Measurements from ENCODE around the gene CHCHD1. TPM values are rescaled to one million over a fixed set of nuclear protein-coding genes. Genes with fewer than 3 reads are reported as not detected.
A peak's percentile ranks its signal among the peaks of the same experiment; 100 is the strongest.
"Not testable (repeated sequence)": the region's sequence is repeated elsewhere in the genome, so short reads cannot be mapped to it uniquely, and the experiment has no call there.

Gene CHCHD1
- total RNA-seq, 1 experiment from 2014 or later = 19.5 TPM

DNA sequence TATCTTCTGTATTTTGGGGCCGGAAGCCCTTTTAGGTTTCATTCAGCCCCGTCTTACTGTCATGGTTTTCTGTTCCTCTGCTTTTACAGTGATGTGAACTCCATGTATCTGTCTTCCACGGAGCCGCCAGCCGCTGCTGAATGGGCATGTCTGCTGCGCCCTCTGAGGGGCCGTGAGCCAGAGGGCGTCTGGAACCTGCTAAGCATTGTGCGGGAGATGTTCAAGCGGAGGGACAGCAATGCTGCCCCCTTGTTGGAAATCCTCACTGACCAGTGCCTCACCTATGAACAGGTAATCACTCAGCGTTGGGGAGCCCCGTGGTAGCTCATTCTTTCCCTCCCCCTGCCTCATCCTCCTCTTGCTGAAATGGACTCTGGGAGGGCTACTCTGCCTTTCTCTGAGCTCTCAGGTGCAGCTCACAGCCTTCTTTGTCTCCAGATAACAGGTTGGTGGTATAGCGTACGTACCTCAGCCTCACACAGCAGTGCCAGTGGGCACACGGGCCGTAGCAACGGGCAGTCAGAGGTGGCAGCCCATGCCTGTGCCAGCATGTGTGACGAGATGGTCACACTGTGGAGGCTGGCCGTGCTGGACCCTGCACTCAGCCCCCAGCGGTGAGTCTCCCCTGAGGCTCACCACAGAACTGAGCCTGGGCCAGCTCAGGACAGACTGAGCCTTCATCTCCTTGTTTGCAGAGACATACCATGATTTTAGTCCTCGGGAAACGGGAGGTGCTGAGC, 9.2 kb downstream of the CHCHD1 start:
- no TSS peak for BruUV-seq (replicated peaks)
- Mint-ChIP-seq H3K4me3 (ENCODE audit: unreplicated experiment) (no peak overlapping the region), H3K36me3 (ENCODE audit: insufficient read depth, unreplicated experiment) (peaks cover 68% of the 10 kb centered on the region), H3K4me1 (ENCODE audit: insufficient read depth, unreplicated experiment) (no peaks in the 10 kb centered on the region), H3K27me3 (ENCODE audit: insufficient read depth, unreplicated experiment) (no peaks in the 10 kb centered on the region), H3K27ac (ENCODE audit: low read depth, unreplicated experiment) (no peak overlapping the region), H3K9me3 (ENCODE audit: unreplicated experiment) (no peaks in the 10 kb centered on the region)
- CTCF ChIA-PET = no interaction called here
- intact Hi-C loops (cut with micrococcal nuclease) = no loop called here
- POLR2A ChIA-PET = interaction anchor here (1.7 to 2.4 kb wide), 2 partner anchors 10 to 18 kb away, joined by 4 to 5 read pairs; partner anchors contain the start of gene CHCHD1
- DNase-seq (ENCODE audit: unreplicated experiment) = no peak
- TF ChIP-seq, protein P1, sequence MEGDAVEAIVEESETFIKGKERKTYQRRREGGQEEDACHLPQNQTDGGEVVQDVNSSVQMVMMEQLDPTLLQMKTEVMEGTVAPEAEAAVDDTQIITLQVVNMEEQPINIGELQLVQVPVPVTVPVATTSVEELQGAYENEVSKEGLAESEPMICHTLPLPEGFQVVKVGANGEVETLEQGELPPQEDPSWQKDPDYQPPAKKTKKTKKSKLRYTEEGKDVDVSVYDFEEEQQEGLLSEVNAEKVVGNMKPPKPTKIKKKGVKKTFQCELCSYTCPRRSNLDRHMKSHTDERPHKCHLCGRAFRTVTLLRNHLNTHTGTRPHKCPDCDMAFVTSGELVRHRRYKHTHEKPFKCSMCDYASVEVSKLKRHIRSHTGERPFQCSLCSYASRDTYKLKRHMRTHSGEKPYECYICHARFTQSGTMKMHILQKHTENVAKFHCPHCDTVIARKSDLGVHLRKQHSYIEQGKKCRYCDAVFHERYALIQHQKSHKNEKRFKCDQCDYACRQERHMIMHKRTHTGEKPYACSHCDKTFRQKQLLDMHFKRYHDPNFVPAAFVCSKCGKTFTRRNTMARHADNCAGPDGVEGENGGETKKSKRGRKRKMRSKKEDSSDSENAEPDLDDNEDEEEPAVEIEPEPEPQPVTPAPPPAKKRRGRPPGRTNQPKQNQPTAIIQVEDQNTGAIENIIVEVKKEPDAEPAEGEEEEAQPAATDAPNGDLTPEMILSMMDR (IDR thresholded peaks at IDR 0.05; ENCODE audit: unreplicated experiment) = no peak

DNA sequence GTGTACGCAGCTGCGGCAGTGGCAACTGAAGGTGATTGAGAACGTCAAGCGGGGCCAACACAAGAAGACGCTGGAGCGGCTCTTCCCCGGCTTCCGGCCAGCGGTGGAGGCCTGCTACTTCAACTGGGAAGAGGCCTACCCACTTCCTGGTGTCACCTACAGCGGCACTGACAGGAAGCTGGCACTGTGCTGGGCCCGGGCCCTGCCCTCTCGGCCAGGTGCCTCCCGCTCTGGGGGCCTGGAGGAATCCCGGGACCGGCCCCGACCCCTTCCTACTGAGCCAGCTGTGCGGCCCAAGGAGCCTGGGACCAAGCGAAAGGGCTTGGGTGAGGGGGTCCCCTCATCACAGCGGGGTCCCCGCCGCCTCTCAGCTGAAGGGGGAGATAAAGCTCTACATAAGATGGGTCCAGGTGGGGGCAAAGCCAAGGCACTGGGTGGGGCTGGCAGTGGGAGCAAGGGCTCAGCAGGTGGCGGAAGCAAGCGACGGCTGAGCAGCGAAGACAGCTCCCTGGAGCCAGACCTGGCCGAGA, 10.1 kb downstream of the CHCHD1 start:
- Mint-ChIP-seq H3K4me1 (ENCODE audit: insufficient read depth, unreplicated experiment) (no peaks in the 10 kb centered on the region), H3K36me3 (ENCODE audit: insufficient read depth, unreplicated experiment) (peaks cover 70% of the 10 kb centered on the region), H3K9me3 (ENCODE audit: unreplicated experiment) (no peaks in the 10 kb centered on the region), H3K4me3 (ENCODE audit: unreplicated experiment) (no peak overlapping the region), H3K27ac (ENCODE audit: low read depth, unreplicated experiment) (no peak overlapping the region), H3K27me3 (ENCODE audit: insufficient read depth, unreplicated experiment) (no peaks in the 10 kb centered on the region)
- BruUV-seq (replicated peaks) = no TSS peak
- CTCF ChIA-PET = no interaction called here
- POLR2A ChIA-PET = interaction anchor here (2.4 kb wide), 1 partner anchor 18 kb away, joined by 5 read pairs; no protein-coding TSS in a partner anchor
- no peak for DNase-seq (ENCODE audit: unreplicated experiment)
- intact Hi-C loops (cut with micrococcal nuclease) = no loop called here
- TF ChIP-seq, protein P1 (IDR thresholded peaks at IDR 0.05; ENCODE audit: unreplicated experiment) = no peak

DNA sequence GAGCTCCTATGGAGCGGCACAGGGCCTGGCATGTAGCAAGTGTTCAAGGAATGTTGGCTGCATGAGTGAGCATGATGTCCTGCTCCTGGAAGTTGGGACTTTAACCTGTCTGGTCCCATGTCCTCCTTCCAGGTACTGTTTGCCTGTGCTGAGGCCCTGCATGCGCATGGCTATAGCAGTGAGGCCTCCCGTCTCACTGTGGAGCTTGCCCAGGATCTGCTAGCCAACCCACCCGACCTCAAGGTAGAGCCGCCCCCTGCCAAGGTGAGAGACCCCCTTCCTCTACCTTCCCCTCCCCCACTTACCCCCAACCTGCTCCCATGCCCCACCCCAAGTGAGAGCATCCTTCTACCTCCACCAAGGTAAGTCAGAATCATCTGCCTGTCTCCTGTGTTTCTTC, 11.6 kb downstream of the CHCHD1 start:
- no peak for DNase-seq (ENCODE audit: unreplicated experiment)
- H3K27ac Mint-ChIP-seq (ENCODE audit: low read depth, unreplicated experiment) = no peak overlapping the region
- H3K36me3 Mint-ChIP-seq (ENCODE audit: insufficient read depth, unreplicated experiment) = peaks cover 83% of the 10 kb centered on the region
- TF ChIP-seq, protein P1 (IDR thresholded peaks at IDR 0.05; ENCODE audit: unreplicated experiment) = no peak
- intact Hi-C loops (cut with micrococcal nuclease) = no loop called here
- H3K4me3 Mint-ChIP-seq (ENCODE audit: unreplicated experiment) = no peak overlapping the region
- H3K9me3 Mint-ChIP-seq (ENCODE audit: unreplicated experiment) = no peaks in the 10 kb centered on the region
- no peaks in the 10 kb centered on the region for H3K27me3 Mint-ChIP-seq (ENCODE audit: insufficient read depth, unreplicated experiment)
- POLR2A ChIA-PET = interaction anchor here (1.1 to 2.4 kb wide), 3 partner anchors 10 to 16 kb away, joined by 3 to 5 read pairs (median 3); no protein-coding TSS in a partner anchor
- H3K4me1 Mint-ChIP-seq (ENCODE audit: insufficient read depth, unreplicated experiment) = no peaks in the 10 kb centered on the region
- CTCF ChIA-PET = no interaction called here
- no TSS peak for BruUV-seq (replicated peaks)

DNA sequence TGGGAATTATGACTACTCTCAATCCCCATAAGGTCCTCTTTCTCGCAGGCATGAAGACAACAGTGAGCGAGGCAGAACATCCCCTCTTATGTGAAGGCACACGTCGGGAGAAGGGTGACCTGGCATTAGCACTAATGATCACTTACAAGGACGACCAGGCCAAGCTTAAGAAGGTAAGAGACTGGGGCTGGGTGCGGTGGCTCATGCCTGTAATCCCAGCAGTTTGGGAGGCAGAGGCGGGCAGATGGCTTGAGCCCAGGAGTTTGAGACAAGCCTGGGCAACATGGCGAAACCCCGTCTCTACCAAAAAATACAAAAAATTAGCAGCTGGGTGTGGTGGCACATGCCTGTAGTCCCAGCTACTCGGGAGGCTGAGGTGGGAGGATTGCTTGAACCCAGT, 13.6 kb downstream of the CHCHD1 start:
- CTCF ChIA-PET = interaction anchor here (0.8 to 1.5 kb wide), 2 partner anchors 62 to 85 kb away, joined by 3 read pairs; no protein-coding TSS in a partner anchor
- H3K9me3 Mint-ChIP-seq (ENCODE audit: unreplicated experiment); H3K4me3 Mint-ChIP-seq (ENCODE audit: unreplicated experiment); intact Hi-C loops (cut with micrococcal nuclease); DNase-seq (ENCODE audit: unreplicated experiment); BruUV-seq (replicated peaks); H3K27me3 Mint-ChIP-seq (ENCODE audit: insufficient read depth, unreplicated experiment); H3K4me1 Mint-ChIP-seq (ENCODE audit: insufficient read depth, unreplicated experiment): not testable (repeated sequence)
- H3K36me3 Mint-ChIP-seq (ENCODE audit: insufficient read depth, unreplicated experiment) = peaks cover 88% of the 10 kb centered on the region
- POLR2A ChIA-PET = interaction anchor here (0.6 to 2.3 kb wide), 4 partner anchors 9 to 15 kb away, joined by 3 to 4 read pairs (median 4); no protein-coding TSS in a partner anchor
- peak overlapping the region; percentile 31 for H3K27ac Mint-ChIP-seq (ENCODE audit: low read depth, unreplicated experiment)

DNA sequence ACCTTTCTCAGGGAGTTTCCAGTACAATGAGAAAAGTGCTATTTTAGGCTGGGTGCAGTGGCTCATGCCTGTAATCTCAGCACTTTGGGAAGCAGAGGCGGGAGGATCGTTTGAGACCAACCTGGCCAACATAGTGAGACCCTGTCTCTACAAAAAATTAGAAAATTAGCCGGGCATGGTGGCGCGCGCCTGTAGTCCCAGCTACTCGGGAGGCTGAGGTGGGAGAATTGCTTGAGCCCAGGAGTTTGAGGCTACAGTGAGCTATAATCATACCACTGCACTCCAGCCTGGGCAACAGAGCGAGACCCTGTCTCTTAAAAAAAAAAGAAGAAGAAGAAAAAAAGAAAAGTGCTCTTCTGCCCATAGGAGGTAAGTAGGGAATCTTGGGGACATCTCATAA, 14.2 kb downstream of the CHCHD1 start:
- H3K36me3 Mint-ChIP-seq (ENCODE audit: insufficient read depth, unreplicated experiment) = peaks cover 88% of the 10 kb centered on the region
- intact Hi-C loops (cut with micrococcal nuclease); H3K4me3 Mint-ChIP-seq (ENCODE audit: unreplicated experiment); BruUV-seq (replicated peaks); H3K27me3 Mint-ChIP-seq (ENCODE audit: insufficient read depth, unreplicated experiment); H3K4me1 Mint-ChIP-seq (ENCODE audit: insufficient read depth, unreplicated experiment); H3K9me3 Mint-ChIP-seq (ENCODE audit: unreplicated experiment); DNase-seq (ENCODE audit: unreplicated experiment); H3K27ac Mint-ChIP-seq (ENCODE audit: low read depth, unreplicated experiment): not testable (repeated sequence)
- POLR2A ChIA-PET = interaction anchor here (0.7 to 2.3 kb wide), 3 partner anchors 10 to 14 kb away, joined by 3 to 4 read pairs (median 4); no protein-coding TSS in a partner anchor
- CTCF ChIA-PET = interaction anchor here (1.5 kb wide), 1 partner anchor 84 kb away, joined by 3 read pairs; no protein-coding TSS in a partner anchor
